Loucy (cell line): ENCODE measurements around the gene CXXC4.

ENCODE experiments used
- CTCF ChIP-seq: fragments of 200-600 bp; sonication (generic); conservative IDR thresholded peaks from 2 replicates; pipeline ENCODE4 v1.5.1; 2014; ENCODE audit warnings: mild to moderate bottlenecking, antibody characterized with exemption, low read length
- EZH2phosphoT487 ChIP-seq: fragments of 200-600 bp; IDR thresholded peaks from 2 replicates; pipeline ENCODE4 v1.6.1; 2018; ENCODE audit warnings: antibody characterized with exemption, mild to moderate bottlenecking, moderate library complexity, borderline replicate concordance

GRCh38 chr4:104421566-104421965 is 73.1 kb downstream of the CXXC4 start:
- TF ChIP-seq CTCF, result no peak
- TF ChIP-seq EZH2phosphoT487, result no peak
